HCT116 (cell line): Measurements from ENCODE around the gene DRICH1. TPM values are rescaled to one million over a fixed set of nuclear protein-coding genes. Genes with fewer than 3 reads are reported as not detected.

Source experiments
- ATAC-seq: fragments of 200-7000 bp; cut with Tn5 transposase; 2 replicates; pipeline ENCODE4 v1.9.1; 2020; ENCODE audit warnings: mild to moderate bottlenecking, moderate library complexity
- BruUV-seq: library from RNA; stranded (reverse); fragments of 400-500 nt; replicated peaks from 2 replicates; lab custom pipeline; 2021; lab: Mats Ljungman, UMichigan
- CTCF ChIA-PET: fragments of 300-600 bp; sonication (Branson Sonifier 250); formaldehyde crosslinking; loops from one replicate; lab custom pipeline; 2021; ENCODE audit warnings: antibody characterized with exemption; lab: Charles Lee
- POLR2A ChIA-PET: fragments of 300-600, 350-600 bp; sonication (Branson Sonifier 250); formaldehyde crosslinking; loops from one replicate; lab custom pipeline; 2021; ENCODE audit warnings: antibody characterized with exemption; lab: Charles Lee
- RAD21 ChIA-PET, 2 experiments: fragments of 300-600 bp; sonication (Branson Sonifier 250); formaldehyde crosslinking; loops; one replicate each; lab custom pipeline; 2023; ENCODE audit warnings: low total read pairs in 2 of 2; ENCODE audit not compliant: uncharacterized antibody in 2 of 2, unreplicated experiment in 2 of 2, low non-redundant PET in 1 of 2; lab: Charles Lee
- DNase-seq: peaks from one replicate; pipeline ENCODE4 v3.0.0-alpha.2; 2010; ENCODE audit warnings: low read depth, low spot score
- H2AFZ ChIP-seq: fragments of 200-600 bp; shearing (Covaris generic), sonication (generic); 2 replicates; pipeline ENCODE4 v1.6.1; 2017; ENCODE audit warnings: low read depth, mixed run types, mixed read lengths, antibody characterized with exemption, low read length; ENCODE audit not compliant: poor library complexity, severe bottlenecking
- H3K27ac ChIP-seq: 2 replicates; pipeline ENCODE4 v1.5.1; 2012; ENCODE audit warnings: low read depth, low read length
- H3K27me3 ChIP-seq: fragments of 200-600 bp; sonication (generic); 2 replicates; pipeline ENCODE4 v1.6.1; 2016; ENCODE audit warnings: mixed run types, low read length, mixed read lengths; ENCODE audit not compliant: insufficient read depth
- H3K36me3 ChIP-seq, 2 experiments: fragments of 200-500 bp in 1 of 2; fragments of 200-600 bp in 1 of 2; sonication (Bioruptor generic) in 1 of 2; sonication (generic) in 1 of 2; 2 replicates each; pipeline versions ENCODE4 v1.5.1 to v1.6.1; 2014 to 2016; ENCODE audit warnings: low read length in 2 of 2, inconsistent platforms in 1 of 2, mixed read lengths in 1 of 2, mixed run types in 1 of 2; ENCODE audit not compliant: insufficient read depth in 2 of 2, control insufficient read depth in 1 of 2
- H3K4me1 ChIP-seq, 2 experiments: fragments of 200-600 bp in 1 of 2; sonication (generic) in 1 of 2; 2 replicates each; pipeline versions ENCODE4 v1.5.1 to v1.6.1; 2012 to 2017; ENCODE audit warnings: low read length in 2 of 2, inconsistent platforms in 1 of 2, mild to moderate bottlenecking in 1 of 2, mixed read lengths in 1 of 2, mixed run types in 1 of 2, moderate library complexity in 1 of 2; ENCODE audit not compliant: insufficient read depth in 2 of 2, control insufficient read depth in 1 of 2
- H3K4me2 ChIP-seq: fragments of 200-600 bp; sonication (generic); 2 replicates; pipeline ENCODE4 v1.6.1; 2017; ENCODE audit warnings: mixed run types, low read length, mixed read lengths
- H3K4me3 ChIP-seq, 2 experiments: fragments of 200-600 bp in 1 of 2; sonication (generic) in 1 of 2; replicated peaks in 1 of 2; 2 replicates each; pipeline ENCODE4 v1.5.1; 2011 to 2016; ENCODE audit warnings: low read length in 2 of 2, control low read depth in 1 of 2, low read depth in 1 of 2, mild to moderate bottlenecking in 1 of 2, mixed read lengths in 1 of 2, mixed run types in 1 of 2
- H3K79me2 ChIP-seq: fragments of 200-600 bp; sonication (generic); 2 replicates; pipeline ENCODE4 v1.6.1; 2017; ENCODE audit warnings: mild to moderate bottlenecking, mixed run types, low read length, moderate library complexity, mixed read lengths; ENCODE audit not compliant: insufficient read depth
- H3K9ac ChIP-seq: fragments of 200-600 bp; sonication (generic); 2 replicates; pipeline ENCODE4 v1.6.1; 2016; ENCODE audit warnings: low read length, mixed read lengths
- H3K9me2 ChIP-seq: fragments of 200-600 bp; sonication (generic), shearing (Covaris generic); 2 replicates; pipeline ENCODE4 v1.6.1; 2017; ENCODE audit warnings: mixed run types, mild to moderate bottlenecking, moderate library complexity; ENCODE audit not compliant: insufficient read depth
- H3K9me3 ChIP-seq, 2 experiments: fragments of 200-500 bp in 1 of 2; fragments of 200-600 bp in 1 of 2; sonication (Bioruptor generic) in 1 of 2; sonication (generic) in 1 of 2; 2 replicates each; pipeline ENCODE4 v1.6.1; 2014 to 2017; ENCODE audit warnings: low read length in 2 of 2, mixed read lengths in 2 of 2, inconsistent platforms in 1 of 2, low read depth in 1 of 2, mild to moderate bottlenecking in 1 of 2, mixed run types in 1 of 2, moderate library complexity in 1 of 2; ENCODE audit not compliant: control insufficient read depth in 1 of 2, insufficient read depth in 1 of 2
- H4K20me1 ChIP-seq: fragments of 200-600 bp; sonication (generic), shearing (Covaris generic); 2 replicates; pipeline ENCODE4 v1.6.1; 2017; ENCODE audit warnings: mixed run types, mild to moderate bottlenecking, moderate library complexity; ENCODE audit not compliant: insufficient read depth
- CEBPB ChIP-seq: IDR thresholded peaks from 2 replicates; pipeline ENCODE4 v1.6.1; 2012; ENCODE audit warnings: low read depth
- ELF1 ChIP-seq: IDR thresholded peaks from 2 replicates; pipeline ENCODE4 v1.6.1; 2012; ENCODE audit warnings: low read depth, borderline replicate concordance
- FOSL1 ChIP-seq: IDR thresholded peaks from 2 replicates; pipeline ENCODE4 v1.6.1; 2012; ENCODE audit warnings: low read depth
- JUND ChIP-seq: IDR thresholded peaks from 2 replicates; pipeline ENCODE4 v1.6.1; 2012
- POLR2AphosphoS5 ChIP-seq: IDR thresholded peaks from 2 replicates; pipeline ENCODE4 v1.6.1; 2011; ENCODE audit warnings: mild to moderate bottlenecking, low read depth, low read length, moderate library complexity
- REST ChIP-seq: IDR thresholded peaks from 2 replicates; pipeline ENCODE4 v1.6.1; 2012; ENCODE audit warnings: low read depth
- SP1 ChIP-seq: IDR thresholded peaks from 2 replicates; pipeline ENCODE4 v1.6.1; 2012; ENCODE audit warnings: low read depth
- ZFX ChIP-seq: fragments of 450-650 bp; IDR thresholded peaks from 2 replicates; pipeline ENCODE4 v1.6.1; 2017
- intact Hi-C: fragments of 100-400 bp; cut with micrococcal nuclease; formaldehyde crosslinking; loops from 2 replicates; pipeline ENCODE4 v1.10.0; 2022
- total RNA-seq: library from RNA; stranded (reverse); gene quantifications from one replicate; pipeline ENCODE4 v1.2.1, GENCODE V29; 2021; ENCODE audit not compliant: unreplicated experiment
- TF ChIP-seq, protein P1 (sequence below), 3 experiments: fragments of 200-600 bp in 1 of 3; sonication (generic) in 1 of 3; IDR thresholded peaks in 2 of 3; conservative IDR thresholded peaks in 1 of 3; 2 replicates each; pipeline ENCODE4 v1.5.1; 2012 to 2017; ENCODE audit warnings: low read depth in 2 of 3, low read length in 2 of 3, antibody characterized with exemption in 1 of 3, borderline replicate concordance in 1 of 3, control low read depth in 1 of 3, mild to moderate bottlenecking in 1 of 3, mixed read lengths in 1 of 3, mixed run types in 1 of 3, moderate library complexity in 1 of 3; ENCODE audit not compliant: insufficient read depth in 1 of 3
- TF ChIP-seq, protein P2 (sequence below): IDR thresholded peaks from 2 replicates; pipeline ENCODE4 v1.6.1; 2012

Gene DRICH1
- total RNA-seq, 1 experiment from 2014 or later = 0.44 TPM

- TF ChIP-seq POLR2AphosphoS5 (no peak), SP1 (no peak), JUND (no peak), FOSL1 (no peak), ZFX (no peak)
Observed at GRCh38 chr22:23681026-23681809, 49.1 kb upstream of the DRICH1 start (continued).

DNA sequence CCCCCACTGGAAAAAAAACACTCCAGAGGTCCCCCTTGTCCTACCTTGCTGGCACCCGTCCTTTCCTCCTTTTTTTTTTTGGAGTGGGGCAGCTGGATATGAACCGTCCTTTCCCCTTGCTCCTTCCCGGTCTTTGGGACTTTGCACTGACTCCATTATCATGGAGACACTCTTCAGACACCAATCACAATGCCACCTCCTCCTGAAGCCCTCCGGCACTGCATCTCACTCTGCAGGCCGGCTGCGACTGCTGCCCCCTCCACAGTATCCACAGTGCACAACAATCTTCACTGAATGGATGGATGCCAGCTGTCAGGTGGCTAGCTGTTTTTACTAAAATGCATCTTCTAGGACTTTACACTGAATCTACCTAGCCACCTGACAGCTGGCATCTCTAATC, 46.0 kb upstream of the DRICH1 start:
- H4K20me1 ChIP-seq = no peaks in the 10 kb centered on the region
- no peaks in the 10 kb centered on the region for H3K27me3 ChIP-seq
- no peak overlapping the region for H2AFZ ChIP-seq
- POLR2A ChIA-PET = no interaction called here
- H3K9ac ChIP-seq = no peak overlapping the region
- no peak for ATAC-seq
- H3K36me3 ChIP-seq = 0 out of 4 replicates have a peak, but pooled peaks cover 0 to 4% of the 10 kb centered on the region in 2 experiments
- H3K79me2 ChIP-seq = no peaks in the 10 kb centered on the region
- no peaks in the 10 kb centered on the region for H3K9me2 ChIP-seq
- TF ChIP-seq, protein P1, sequence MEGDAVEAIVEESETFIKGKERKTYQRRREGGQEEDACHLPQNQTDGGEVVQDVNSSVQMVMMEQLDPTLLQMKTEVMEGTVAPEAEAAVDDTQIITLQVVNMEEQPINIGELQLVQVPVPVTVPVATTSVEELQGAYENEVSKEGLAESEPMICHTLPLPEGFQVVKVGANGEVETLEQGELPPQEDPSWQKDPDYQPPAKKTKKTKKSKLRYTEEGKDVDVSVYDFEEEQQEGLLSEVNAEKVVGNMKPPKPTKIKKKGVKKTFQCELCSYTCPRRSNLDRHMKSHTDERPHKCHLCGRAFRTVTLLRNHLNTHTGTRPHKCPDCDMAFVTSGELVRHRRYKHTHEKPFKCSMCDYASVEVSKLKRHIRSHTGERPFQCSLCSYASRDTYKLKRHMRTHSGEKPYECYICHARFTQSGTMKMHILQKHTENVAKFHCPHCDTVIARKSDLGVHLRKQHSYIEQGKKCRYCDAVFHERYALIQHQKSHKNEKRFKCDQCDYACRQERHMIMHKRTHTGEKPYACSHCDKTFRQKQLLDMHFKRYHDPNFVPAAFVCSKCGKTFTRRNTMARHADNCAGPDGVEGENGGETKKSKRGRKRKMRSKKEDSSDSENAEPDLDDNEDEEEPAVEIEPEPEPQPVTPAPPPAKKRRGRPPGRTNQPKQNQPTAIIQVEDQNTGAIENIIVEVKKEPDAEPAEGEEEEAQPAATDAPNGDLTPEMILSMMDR (IDR thresholded peaks at IDR 0.05 in 2 of 3, conservative IDR thresholded peaks at IDR 0.05 in 1 of 3; ENCODE audit: borderline replicate concordance in 1 of 3, insufficient read depth in 1 of 3, low read depth in 2 of 3, low read length in 2 of 3) = no peak
- no peak for TF ChIP-seq CEBPB
- TF ChIP-seq ELF1 = no peak
- TF ChIP-seq, protein P2, sequence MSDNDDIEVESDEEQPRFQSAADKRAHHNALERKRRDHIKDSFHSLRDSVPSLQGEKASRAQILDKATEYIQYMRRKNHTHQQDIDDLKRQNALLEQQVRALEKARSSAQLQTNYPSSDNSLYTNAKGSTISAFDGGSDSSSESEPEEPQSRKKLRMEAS = no peak
- TF ChIP-seq ZFX = no peak
- no peak for TF ChIP-seq REST
- no peak overlapping the region for H3K27ac ChIP-seq
- H3K4me2 ChIP-seq = no peak overlapping the region
- no peaks in the 10 kb centered on the region for H3K4me1 ChIP-seq
- intact Hi-C loops = no loop called here
- BruUV-seq = no TSS peak
- H3K9me3 ChIP-seq = no peaks in the 10 kb centered on the region
- CTCF ChIA-PET = no interaction called here
- RAD21 ChIA-PET = no interaction called here
- no peak for DNase-seq
- no peak overlapping the region for H3K4me3 ChIP-seq
